GM19438 (cell line): ENCODE data around the gene TBCC.
"Not testable (repeated sequence)": the region's sequence is repeated elsewhere in the genome, so short reads cannot be mapped to it uniquely, and the experiment has no call there.

Experiments used
- ATAC-seq: cut with Tn5 transposase; IDR thresholded peaks from one replicate; pipeline ENCODE4 v1.9.1; 2021; ENCODE audit warnings: low read depth; ENCODE audit not compliant: unreplicated experiment

TBCC gene

GRCh38 chr6:42740725-42741124 lies 5.2 kb downstream of the TBCC start:
- no peak for ATAC-seq

- no peak for ATAC-seq
Measured at GRCh38 chr6:42735976-42736375, 9.9 kb downstream of the TBCC start.

DNA sequence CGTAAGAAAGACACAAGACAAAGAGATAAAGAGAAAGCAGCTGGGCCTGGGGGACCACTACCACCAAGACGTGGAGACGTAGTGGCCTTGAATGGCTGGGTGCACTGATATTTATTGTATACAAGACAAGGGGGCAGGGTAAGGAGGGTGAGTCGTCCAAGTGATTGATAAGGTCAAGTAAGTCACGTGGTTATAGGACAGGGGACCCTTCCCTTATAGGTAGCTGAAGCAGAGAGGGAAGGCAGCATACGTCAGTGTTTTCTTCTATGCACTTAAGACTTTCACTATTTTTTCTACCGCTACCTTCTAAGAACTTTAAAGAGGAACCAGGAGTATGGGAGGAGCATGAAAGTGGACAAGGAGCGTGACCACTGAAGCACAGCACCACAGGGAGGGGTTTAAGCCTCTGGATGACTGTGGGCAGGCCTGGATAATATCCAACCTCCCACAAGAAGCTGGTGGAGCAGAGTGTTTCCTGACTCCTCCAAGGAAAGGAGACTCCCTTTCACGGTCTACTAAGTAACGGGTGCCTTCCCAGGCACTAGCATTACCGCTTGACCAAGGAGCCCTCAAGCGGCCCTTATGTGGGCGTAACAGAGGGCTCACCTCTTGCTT lies 11.9 kb downstream of the TBCC start:
- ATAC-seq: not testable (repeated sequence)

DNA sequence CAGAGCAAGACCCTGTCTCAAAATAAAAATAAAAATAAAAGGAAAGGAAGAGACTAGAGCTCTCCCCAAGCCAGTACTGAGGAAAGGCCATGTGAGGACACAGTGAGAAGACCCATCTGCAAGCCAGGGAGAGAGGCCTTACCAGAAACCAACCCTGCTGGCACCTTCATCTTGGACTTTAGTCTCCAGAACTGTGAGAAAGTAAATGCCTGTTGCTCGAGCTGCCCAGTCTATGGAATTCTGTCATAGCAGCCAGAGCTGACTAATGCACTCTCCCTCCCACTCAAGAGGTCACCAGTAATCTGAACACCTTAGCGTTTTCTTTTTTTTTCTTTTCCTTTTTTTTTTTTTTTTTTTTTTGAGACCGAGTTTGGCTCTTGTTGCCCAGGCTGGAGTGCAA lies 16.2 kb downstream of the TBCC start:
- ATAC-seq: no peak

GRCh38 chr6:42727627-42728026 lies 18.3 kb downstream of the TBCC start:
- ATAC-seq: no peak

DNA sequence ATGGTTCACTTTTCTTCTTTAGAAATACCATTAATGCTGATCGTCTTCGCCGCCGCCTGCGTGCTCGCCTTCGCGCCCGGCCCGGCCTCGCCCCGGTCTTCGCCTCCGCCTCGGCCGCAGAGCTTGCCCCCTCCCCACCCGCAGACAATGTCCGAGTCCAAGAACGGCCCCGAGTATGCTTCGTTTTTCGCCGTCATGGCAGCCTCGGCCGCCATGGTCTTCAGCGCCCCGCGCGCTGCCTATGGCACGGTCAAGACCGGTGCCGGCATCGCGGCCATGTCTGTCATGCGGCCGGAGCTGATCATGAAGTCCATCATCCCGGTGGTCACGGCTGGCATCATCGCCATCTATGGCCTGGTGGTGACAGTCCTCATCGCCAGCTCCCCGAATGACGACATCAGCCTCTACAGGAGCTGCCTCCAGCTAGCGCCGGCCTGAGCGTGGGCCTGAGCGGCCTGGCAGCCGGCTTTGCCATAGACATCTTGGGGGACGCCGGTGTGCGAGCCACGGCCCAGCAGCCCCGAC lies 18.8 kb downstream of the TBCC start:
- no peak for ATAC-seq

GRCh38 chr6:42726485-42727086 lies 19.3 kb downstream of the TBCC start:
- no peak for ATAC-seq

- ATAC-seq: no peak
Measured at GRCh38 chr6:42726026-42726425, 19.9 kb downstream of the TBCC start.

DNA sequence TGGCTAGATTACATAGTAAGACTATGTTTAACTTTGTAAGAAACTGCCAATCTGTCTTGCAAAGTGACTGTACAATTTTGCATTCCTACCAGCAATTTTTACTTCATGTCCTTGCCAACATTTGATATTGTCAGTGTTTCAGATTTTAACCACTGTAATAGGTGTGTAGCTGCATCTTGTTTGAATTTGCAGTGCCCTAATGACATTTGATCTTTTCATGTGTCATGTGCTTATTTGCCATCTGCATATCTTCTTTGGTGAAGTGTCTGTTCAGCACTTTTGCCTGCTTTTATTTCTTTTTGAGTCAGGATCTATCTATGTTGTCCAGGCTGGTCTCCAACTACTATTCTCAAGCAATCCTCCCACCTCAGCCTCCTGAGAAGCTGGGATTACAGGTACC lies 21.1 kb downstream of the TBCC start:
- no peak for ATAC-seq

DNA sequence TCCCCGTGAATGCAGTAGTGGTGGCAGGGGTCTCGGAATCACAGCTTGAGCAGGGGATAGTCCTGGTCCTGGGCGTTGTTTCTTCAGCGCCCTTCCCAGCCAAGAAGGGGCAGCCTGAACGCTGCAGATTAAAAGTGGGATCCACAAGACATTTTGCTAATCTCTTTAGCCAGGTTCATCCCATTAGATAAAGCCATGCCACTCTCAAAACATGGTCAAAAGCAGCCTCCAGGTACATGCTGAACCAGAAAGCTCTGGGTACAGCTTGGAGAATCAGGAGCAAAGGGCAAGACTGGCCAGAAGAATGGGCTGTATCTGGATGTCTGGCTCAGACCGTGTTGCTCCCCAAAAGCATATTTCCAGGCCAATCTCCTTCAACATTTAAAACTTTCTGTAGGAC lies 23.4 kb downstream of the TBCC start, which contains the start of gene PRPH2:
PRPH2 (minus strand) TSS at position 101 of the 400 bp plus-strand sequence. CDS start 263 bp downstream, outside the sequence.
- ATAC-seq: no peak

DNA sequence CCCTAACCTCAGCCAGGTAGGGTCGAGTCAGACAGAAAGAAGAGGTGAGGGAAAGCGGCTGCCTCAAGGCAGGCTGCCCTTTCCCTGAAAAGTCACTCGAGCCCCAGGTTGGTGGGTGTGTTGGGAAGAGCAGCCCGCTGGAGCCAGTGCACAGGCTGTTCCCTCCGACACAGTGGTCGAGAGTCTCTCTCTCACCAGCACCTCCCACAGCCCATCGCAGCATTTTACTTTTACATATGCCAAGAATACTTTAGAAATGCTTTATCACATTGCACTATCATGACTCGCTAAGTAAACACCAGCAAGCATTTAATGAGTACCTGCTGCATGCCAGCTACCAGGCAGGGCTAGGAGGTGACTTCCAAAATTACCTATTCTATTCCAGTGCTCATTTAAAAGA lies 25.2 kb downstream of the TBCC start:
- no peak for ATAC-seq

GRCh38 chr6:42715871-42716270 lies 30.0 kb downstream of the TBCC start:
- ATAC-seq: no peak

- ATAC-seq: no peak
Measured at GRCh38 chr6:42714098-42714761, 31.7 kb downstream of the TBCC start.

GRCh38 chr6:42711930-42712329 lies 34.0 kb downstream of the TBCC start:
- no peak for ATAC-seq

DNA sequence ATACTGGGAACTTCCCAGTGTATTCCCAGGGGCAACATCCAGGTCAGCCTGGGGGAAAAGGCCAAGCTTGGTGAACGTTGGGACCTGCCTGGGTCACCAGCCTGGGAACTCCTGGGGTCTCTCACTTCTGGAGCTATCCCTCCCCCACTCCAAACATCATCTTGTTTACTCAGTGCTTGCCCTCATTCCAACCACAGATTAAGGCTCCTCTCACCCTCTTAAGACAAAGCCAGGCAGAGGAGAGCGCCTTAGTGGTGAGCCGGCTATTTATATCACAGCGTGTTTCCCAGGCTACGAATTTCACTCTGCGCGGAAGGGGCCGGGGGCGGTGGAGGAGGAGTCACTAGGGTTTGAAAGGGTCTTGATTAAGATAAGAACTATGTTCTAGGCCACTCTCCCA lies 35.6 kb downstream of the TBCC start:
- ATAC-seq: no peak

DNA sequence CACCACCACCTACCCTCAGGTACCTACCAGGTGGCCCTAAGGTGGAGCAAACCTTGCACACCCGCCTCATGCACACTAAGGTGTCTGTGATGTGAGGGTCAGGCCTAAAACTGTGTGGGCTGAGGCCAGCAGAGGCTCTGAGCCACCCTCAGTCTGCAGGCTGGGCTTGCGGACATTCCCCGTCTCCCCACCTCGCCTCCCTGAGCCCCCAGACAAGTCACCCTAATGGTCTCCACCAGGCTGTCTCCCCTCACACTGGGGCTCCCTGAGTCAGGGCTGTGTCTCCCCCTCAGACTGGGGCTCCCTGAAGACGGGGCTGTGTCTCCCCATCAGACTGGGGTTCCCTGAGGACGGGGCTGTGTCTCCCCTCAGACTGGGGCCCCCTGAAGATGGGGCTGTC lies 36.0 kb downstream of the TBCC start:
- no peak for ATAC-seq

GRCh38 chr6:42708096-42708495 lies 37.8 kb downstream of the TBCC start:
- no peak for ATAC-seq

DNA sequence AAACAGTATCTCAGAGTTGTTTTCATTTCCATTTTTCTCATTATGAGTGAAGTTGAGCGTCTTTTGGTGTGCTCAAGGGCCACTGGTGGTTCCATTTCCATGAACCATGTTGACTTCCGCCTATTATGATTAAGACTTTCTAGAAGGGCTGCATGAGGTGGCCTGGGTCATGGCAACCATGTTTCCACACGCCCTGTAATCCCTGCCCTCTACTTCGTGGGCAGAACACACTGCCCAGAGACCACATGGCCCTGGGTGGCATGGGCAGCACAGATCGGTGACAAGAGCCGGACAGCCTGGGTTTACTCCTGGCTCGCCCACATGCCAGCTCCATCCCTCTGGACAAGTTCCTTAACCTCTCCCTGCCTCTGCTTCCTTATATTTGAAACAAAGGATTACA lies 38.3 kb downstream of the TBCC start:
- ATAC-seq: no peak

DNA sequence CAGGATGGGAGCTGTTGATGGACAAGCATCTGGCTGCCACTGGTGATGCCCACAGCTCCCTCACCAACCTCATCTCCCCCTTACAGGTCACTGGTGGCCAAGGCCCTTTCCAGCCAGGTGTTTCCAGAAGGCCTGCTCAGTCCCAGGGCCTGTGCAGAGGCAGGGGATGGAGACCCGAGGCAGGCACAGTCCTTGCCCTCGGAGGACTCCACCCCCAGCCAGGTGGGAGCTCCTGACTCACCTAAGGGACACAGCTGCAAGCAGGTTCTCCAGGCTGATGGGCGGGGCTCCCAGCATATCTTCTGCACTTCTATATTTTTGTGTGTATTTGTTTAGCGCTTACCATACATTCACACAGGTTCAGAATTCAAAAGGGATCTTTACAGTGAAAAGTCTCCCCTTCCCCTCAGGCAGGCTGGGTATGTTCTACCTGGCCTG lies 40.9 kb downstream of the TBCC start:
- no peak for ATAC-seq

GRCh38 chr6:42704251-42704936 lies 41.5 kb downstream of the TBCC start:
- ATAC-seq: no peak

- not testable (repeated sequence) for ATAC-seq
Measured at GRCh38 chr6:42702786-42703185, 43.1 kb downstream of the TBCC start.
